K562 (cell line): ENCODE measurements around the gene PRCC. TPM values are rescaled to one million over a fixed set of nuclear protein-coding genes. Genes with fewer than 3 reads are reported as not detected.

Source experiments
- CTCF ChIP-seq, 3 experiments: IDR thresholded peaks in 2 of 3; conservative IDR thresholded peaks in 1 of 3; 2 replicates each; pipeline ENCODE4 v1.5.1; 2011 to 2012; ENCODE audit warnings: low read length in 3 of 3, mild to moderate bottlenecking in 3 of 3, control low read depth in 2 of 3, improper control_type of control experiment in 1 of 3, inconsistent platforms in 1 of 3, low read depth in 1 of 3, mixed read lengths in 1 of 3, moderate library complexity in 1 of 3; ENCODE audit not compliant: insufficient read depth in 2 of 3
- GABPA ChIP-seq: fragments of 200-800 bp; sonication (Bioruptor generic); conservative IDR thresholded peaks from 2 replicates; pipeline ENCODE4 v1.6.1; 2016; ENCODE audit warnings: low read depth, missing genetic modification characterization, missing compliant biosample characterization
- HBP1 ChIP-seq: fragments of 450-650 bp; formaldehyde crosslinking; IDR thresholded peaks from 2 replicates; pipeline ENCODE4 v1.4.0; 2022; ENCODE audit warnings: missing genetic modification characterization
- HMGN3 ChIP-seq: IDR thresholded peaks from 2 replicates; pipeline ENCODE4 v1.6.1; 2011; ENCODE audit warnings: borderline replicate concordance, low read depth, mild to moderate bottlenecking, mixed read lengths, low read length; ENCODE audit not compliant: insufficient read length; ENCODE audit errors: extremely low read depth
- KAT7 ChIP-seq: sonication (generic); formaldehyde crosslinking; IDR thresholded peaks from 2 replicates; pipeline ENCODE4 v1.8.0; 2022; ENCODE audit warnings: missing genetic modification reagents, mild to moderate bottlenecking, borderline replicate concordance
- NR1H2 ChIP-seq: sonication (generic); formaldehyde crosslinking; IDR thresholded peaks from 2 replicates; pipeline ENCODE4 v1.4.0; 2020; ENCODE audit warnings: mild to moderate bottlenecking, missing genetic modification reagents
- POLR2G ChIP-seq: fragments of 200-400 bp; formaldehyde crosslinking; IDR thresholded peaks from 2 replicates; pipeline ENCODE4 v1.6.1; 2017; ENCODE audit warnings: low read depth, mild to moderate bottlenecking, antibody characterized with exemption, low read length, moderate library complexity
- PRDM10 ChIP-seq: fragments of 450-650 bp; IDR thresholded peaks from 2 replicates; pipeline ENCODE4 v1.6.1; 2018; ENCODE audit not compliant: partially characterized antibody
- RFX5 ChIP-seq: IDR thresholded peaks from 2 replicates; pipeline ENCODE4 v1.6.1; 2011; ENCODE audit warnings: low read depth, mild to moderate bottlenecking, improper control_type of control experiment, low read length
- SETDB1 ChIP-seq: IDR thresholded peaks from one replicate; pipeline ENCODE4 v1.6.1; 2012; ENCODE audit warnings: low read length, control low read depth, inconsistent platforms
- SMARCC2 ChIP-seq: fragments of 450-650 bp; IDR thresholded peaks from 2 replicates; pipeline ENCODE4 v1.6.1; 2017; ENCODE audit warnings: antibody characterized with exemption, moderate library complexity, mild to moderate bottlenecking, low read depth
- XRCC4 ChIP-seq: IDR thresholded peaks from one replicate; pipeline ENCODE4 v1.6.1; 2011; ENCODE audit not compliant: insufficient read depth, insufficient read length; ENCODE audit errors: extremely low read depth
- ZFPM2 ChIP-seq: fragments of 250-450 bp; sonication (Bioruptor Pico); IDR thresholded peaks from 2 replicates; pipeline ENCODE4 v1.5.1; 2022; ENCODE audit warnings: mild to moderate bottlenecking
- ZKSCAN8 ChIP-seq: fragments of 200-800 bp; sonication (Bioruptor generic); IDR thresholded peaks from 2 replicates; pipeline ENCODE4 v1.6.1; 2016; ENCODE audit warnings: missing genetic modification characterization, missing compliant biosample characterization
- ZNF124 ChIP-seq: sonication (generic); formaldehyde crosslinking; IDR thresholded peaks from 2 replicates; pipeline ENCODE4 v1.8.1; 2022; ENCODE audit warnings: missing genetic modification reagents
- ZNF133 ChIP-seq: fragments of 250-450 bp; sonication (Bioruptor Pico); IDR thresholded peaks from 2 replicates; pipeline ENCODE4 v1.4.0; 2020; ENCODE audit warnings: mild to moderate bottlenecking
- ZNF165 ChIP-seq: fragments of 250-450 bp; sonication (Bioruptor Pico); IDR thresholded peaks from 2 replicates; pipeline ENCODE4 v1.4.0; 2020; ENCODE audit warnings: borderline replicate concordance
- ZNF3 ChIP-seq: fragments of 250-450 bp; sonication (Bioruptor Pico); IDR thresholded peaks from 2 replicates; pipeline ENCODE4 v1.5.0; 2021; ENCODE audit warnings: mild to moderate bottlenecking, moderate library complexity
- ZNF408 ChIP-seq: fragments of 250-450 bp; sonication (Bioruptor Pico); IDR thresholded peaks from 2 replicates; pipeline ENCODE4 v1.4.0; 2020; ENCODE audit warnings: low read depth, mild to moderate bottlenecking, moderate library complexity
- ZNF583 ChIP-seq: fragments of 250-450 bp; sonication (Bioruptor Pico); IDR thresholded peaks from 2 replicates; pipeline ENCODE4 v1.4.0; 2020
- ZNF584 ChIP-seq: fragments of 200-800 bp; sonication (Bioruptor generic); IDR thresholded peaks from 2 replicates; pipeline ENCODE4 v1.6.1; 2016; ENCODE audit warnings: low read depth, mild to moderate bottlenecking, missing genetic modification characterization, missing compliant biosample characterization
- polyA plus RNA-seq, 8 experiments: library from polyadenylated mRNA; depleted of rRNA in 4 of 8; stranded (reverse) in 5 of 8; unstranded in 3 of 8; fragments of >200 nt; fragmentation: Nextera tagmentation in 2 of 8; fragmentation: Illumina TruSeq in 1 of 8; extraction: Ambion mirVana in 2 of 8; extraction: Trizol in 1 of 8; gene quantifications; 2 replicates each; pipeline versions ENCODE4 v1.2.1 to v1.2.3, GENCODE V29; 2011 to 2014; ENCODE audit warnings: inconsistent platforms in 1 of 8, missing spikeins in 1 of 8
- total RNA-seq, 7 experiments: library from RNA; depleted of rRNA in 6 of 7; stranded (reverse); fragments of >200 nt in 6 of 7; fragmentation: Illumina TruSeq in 2 of 7; extraction: Trizol in 2 of 7; gene quantifications; 2 replicates each; pipeline versions ENCODE4 v1.2.1 to v1.2.3, GENCODE V29; 2011 to 2021; ENCODE audit warnings: low replicate concordance in 1 of 7

The PRCC gene
- total and polyA plus RNA-seq, 9 of the 15 experiments (the other 6 are each of a cell fraction or from before 2014, with no cell fraction given) = 23.9 to 201 (median 41.1) TPM

GRCh38 chr1:156746728-156747631 lies 20.4 kb upstream of the PRCC start (continued):
- no peak for TF ChIP-seq NR1H2 (CRISPR knock-in tag)
- TF ChIP-seq HBP1 (CRISPR knock-in tag) = no peak
- no peak for TF ChIP-seq SETDB1
- no peak for TF ChIP-seq PRDM10
- no peak for TF ChIP-seq SMARCC2
- TF ChIP-seq GABPA (tag) = 0 out of 2 replicates have a peak, but pooled peaks have one; percentile 45
- TF ChIP-seq ZNF165 (CRISPR knock-in tag) = no peak
- no peak for TF ChIP-seq KAT7 (CRISPR knock-in tag)
- TF ChIP-seq ZNF584 (CRISPR knock-in tag) = no peak
- peak; percentile 64 for TF ChIP-seq POLR2G
- no peak for TF ChIP-seq ZNF3 (CRISPR knock-in tag)
- TF ChIP-seq ZNF133 (CRISPR knock-in tag) = no peak
- no peak for TF ChIP-seq RFX5
- TF ChIP-seq ZNF583 = no peak
- TF ChIP-seq ZFPM2 (CRISPR knock-in tag) = no peak
- TF ChIP-seq ZKSCAN8 (CRISPR knock-in tag) = no peak
- TF ChIP-seq ZNF408 (CRISPR knock-in tag) = no peak
- TF ChIP-seq XRCC4 = no peak
- TF ChIP-seq ZNF124 (CRISPR knock-in tag) = no peak
- TF ChIP-seq HMGN3 = peak; percentile 20
- peak; percentile 33 to 48 (median 37); a peak in 5 of 6 replicates for TF ChIP-seq CTCF (IDR thresholded peaks at IDR 0.05 in 2 of 3, conservative IDR thresholded peaks at IDR 0.05 in 1 of 3; ENCODE audit: insufficient read depth in 2 of 3, low read depth in 1 of 3, low read length in 3 of 3)
